B cell (primary cell): ENCODE data around the gene SKP1. TPM values are rescaled to one million over a fixed set of nuclear protein-coding genes. Genes with fewer than 3 reads are reported as not detected.

Experiments
- ATAC-seq: fragments of 200-7000 bp; cut with Tn5 transposase; one replicate; pipeline ENCODE4 v1.10.0; 2021; ENCODE audit warnings: low read depth, mild to moderate bottlenecking, moderate number of reproducible peaks, moderate library complexity
- CTCF ChIA-PET: fragments of 350-600 bp; sonication (Branson Sonifier 250); formaldehyde crosslinking; loops from one replicate; lab custom pipeline; 2021; ENCODE audit warnings: antibody characterized with exemption, inconsistent platforms; lab: Charles Lee
- POLR2A ChIA-PET: fragments of 350-600 bp; sonication (Branson Sonifier 250); formaldehyde crosslinking; loops from one replicate; lab custom pipeline; 2021; ENCODE audit warnings: antibody characterized with exemption; lab: Charles Lee
- DNase-seq: peaks from one replicate; pipeline ENCODE4 v3.0.0; 2013
- H2AFZ ChIP-seq: 2 replicates; pipeline ENCODE4 v1.6.1; 2012; ENCODE audit warnings: mild to moderate bottlenecking, low read depth, low read length; ENCODE audit not compliant: insufficient read depth, poor library complexity, severe bottlenecking
- H3K27ac ChIP-seq, 2 donors: 1 replicate in 1 of 2; 2 replicates in 1 of 2; pipeline ENCODE4 v1.5.1; 2012 to 2013; ENCODE audit warnings: low read length in 2 of 2, mild to moderate bottlenecking in 2 of 2, moderate library complexity in 1 of 2
- H3K27me3 ChIP-seq, 4 experiments: fragments of 200-600 bp in 1 of 4; sonication (generic) in 1 of 4; replicated peaks in 1 of 4; 1 replicate in 2 of 4; 2 replicates in 2 of 4; pipeline versions ENCODE4 v1.6.1 to v1.7.0; 2013 to 2016; ENCODE audit warnings: low read length in 3 of 4, mild to moderate bottlenecking in 2 of 4, mixed read lengths in 1 of 4, moderate library complexity in 1 of 4; ENCODE audit not compliant: insufficient read depth in 4 of 4, control insufficient read depth in 3 of 4; ENCODE audit errors: control extremely low read depth in 1 of 4
- H3K36me3 ChIP-seq, 2 experiments: replicated peaks in 1 of 2; 1 replicate in 1 of 2; 2 replicates in 1 of 2; pipeline versions ENCODE4 v1.6.1 to v1.7.1; 2013; ENCODE audit warnings: low read length in 1 of 2; ENCODE audit not compliant: insufficient read depth in 2 of 2, control insufficient read depth in 1 of 2; ENCODE audit errors: control extremely low read depth in 1 of 2, extremely low read depth in 1 of 2
- H3K4me1 ChIP-seq, 2 donors: fragments of 200-600 bp in 1 of 2; sonication (generic) in 1 of 2; 1 replicate in 1 of 2; 2 replicates in 1 of 2; pipeline versions ENCODE4 v1.5.1 to v1.6.1; 2013 to 2017; ENCODE audit warnings: low read length in 2 of 2; ENCODE audit not compliant: control insufficient read depth in 2 of 2, insufficient read depth in 2 of 2
- H3K4me2 ChIP-seq: replicated peaks from 2 replicates; pipeline ENCODE3; 2012; ENCODE audit warnings: mild to moderate bottlenecking, low read depth, low read length; ENCODE audit not compliant: poor library complexity, severe bottlenecking
- H3K4me3 ChIP-seq, 5 experiments: fragments of 200-600 bp in 1 of 5; sonication (generic) in 1 of 5; 1 replicate in 3 of 5; 2 replicates in 2 of 5; pipeline versions ENCODE4 v1.5.1 to v1.7.0; 2011 to 2016; ENCODE audit warnings: low read length in 4 of 5, mild to moderate bottlenecking in 4 of 5, low read depth in 2 of 5, control low read depth in 1 of 5, moderate library complexity in 1 of 5; ENCODE audit not compliant: insufficient read depth in 1 of 5; ENCODE audit errors: control extremely low read depth in 1 of 5, extremely low read depth in 1 of 5
- H3K79me2 ChIP-seq: fragments of 200-600 bp; sonication (generic); one replicate; pipeline ENCODE4 v1.6.0; 2016; ENCODE audit warnings: low read length; ENCODE audit not compliant: control insufficient read depth, insufficient read depth
- H3K9ac ChIP-seq: fragments of 200-600 bp; sonication (generic); 2 replicates; pipeline ENCODE4 v1.6.1; 2017; ENCODE audit warnings: mild to moderate bottlenecking, low read length, moderate library complexity
- H3K9me3 ChIP-seq, 3 donors: one replicate each; pipeline versions ENCODE4 v1.6.1 to v1.7.1; 2013; ENCODE audit warnings: low read length in 2 of 3; ENCODE audit not compliant: control insufficient read depth in 2 of 3, insufficient read depth in 1 of 3; ENCODE audit errors: control extremely low read depth in 1 of 3
- H4K20me1 ChIP-seq: 2 replicates; pipeline ENCODE4 v1.6.0; 2012; ENCODE audit warnings: mild to moderate bottlenecking, low read length; ENCODE audit not compliant: insufficient read depth, control insufficient read depth, poor library complexity, severe bottlenecking
- H3K27ac Mint-ChIP-seq: one replicate; pipeline ENCODE4 v1.8.0; 2021; ENCODE audit warnings: mixed read lengths
- H3K27me3 Mint-ChIP-seq: one replicate; pipeline ENCODE4 v1.8.0; 2021; ENCODE audit warnings: mixed read lengths
- H3K4me1 Mint-ChIP-seq: one replicate; pipeline ENCODE4 v1.8.0; 2021; ENCODE audit warnings: mixed read lengths
- H3K4me3 Mint-ChIP-seq: one replicate; pipeline ENCODE4 v1.8.0; 2021; ENCODE audit warnings: mixed read lengths
- H3K9me3 Mint-ChIP-seq: one replicate; pipeline ENCODE4 v1.8.0; 2022; ENCODE audit warnings: mixed read lengths; ENCODE audit not compliant: insufficient read depth
- EZH2 ChIP-seq: IDR thresholded peaks from 2 replicates; pipeline ENCODE4 v1.6.1; 2012; ENCODE audit warnings: borderline replicate concordance, low read depth, mild to moderate bottlenecking, moderate library complexity, low read length; ENCODE audit not compliant: insufficient read depth, poor library complexity, severe bottlenecking
- WGBS: methylation state at CpG from one replicate; pipeline ENCODE4 v1.1.5; 2013; ENCODE audit warnings: missing lambda C conversion rate; ENCODE audit not compliant: insufficient coverage; 5-methylcytosine and 5-hydroxymethylcytosine counted together
- intact Hi-C: fragments of 100-400 bp; cut with micrococcal nuclease; formaldehyde crosslinking; loops from one replicate; pipeline ENCODE4 v1.10.0; 2022
- polyA plus RNA-seq: library from polyadenylated mRNA; depleted of rRNA; stranded (reverse); fragments of >200 nt; gene quantifications from 2 replicates; pipeline ENCODE4 v1.2.3, GENCODE V29; 2012
- total RNA-seq, 2 donors: library from RNA; stranded (reverse); fragments of 120-200 nt in 1 of 2; gene quantifications; 1 replicate in 1 of 2; 2 replicates in 1 of 2; pipeline versions ENCODE4 v1.2.3 to v1.2.4, GENCODE V29; 2013 to 2022
- TF ChIP-seq, protein P1 (sequence below): fragments of 200-600 bp; IDR thresholded peaks from one replicate; pipeline ENCODE4 v1.8.0; 2022; ENCODE audit warnings: antibody characterized with exemption, mild to moderate bottlenecking

Gene SKP1
- total and polyA plus RNA-seq, 2 donors (not counting 1 experiment from before 2014, with no cell fraction given), result 108 to 186 TPM

DNA sequence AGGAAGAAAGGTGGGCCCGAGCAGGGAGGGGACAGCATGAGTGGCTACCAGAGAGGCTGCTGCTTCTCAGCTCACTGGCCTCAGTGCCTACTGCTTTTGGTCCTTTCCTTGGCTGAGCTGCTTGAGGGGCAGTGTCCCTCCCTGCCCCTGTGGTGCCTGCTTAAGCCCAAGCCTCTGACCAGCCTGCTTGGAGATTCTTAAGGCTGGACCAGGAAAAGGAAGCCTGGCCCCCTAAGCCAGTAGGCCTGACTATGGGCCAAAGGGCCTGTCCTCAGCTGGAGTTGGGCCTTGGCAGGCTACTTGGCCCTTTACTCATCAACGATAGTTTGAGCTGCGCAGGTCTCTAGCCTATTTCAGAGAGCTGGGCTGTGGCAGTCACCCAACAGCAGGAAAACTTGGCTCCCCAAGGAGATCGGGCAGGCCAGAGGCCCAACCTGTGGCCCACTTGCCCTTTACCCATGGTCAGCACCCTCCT, 37.3 kb downstream of the SKP1 start:
- no peaks in the 10 kb centered on the region for H3K27me3 ChIP-seq
- Mint-ChIP-seq H3K27me3 (no peaks in the 10 kb centered on the region), H3K4me1 (peaks cover 38% of the 10 kb centered on the region), H3K4me3 (no peak overlapping the region), H3K9me3 (no peaks in the 10 kb centered on the region), H3K27ac (peak overlapping the region; percentile 73)
- ATAC-seq, result no peak
- no peak overlapping the region for H3K4me3 ChIP-seq
- H3K79me2 ChIP-seq, result peaks cover 17% of the 10 kb centered on the region
- 94% methylated on average over 4 of the region's 4 CpGs for WGBS
- no peak overlapping the region for H3K4me2 ChIP-seq
- peaks cover 5 to 34% of the 10 kb centered on the region in 2 donors for H3K4me1 ChIP-seq
- ChIA-PET CTCF (interaction anchor here (0.7 to 25.7 kb wide), 16 partner anchors 9 to 1029 kb away, joined by 3 to 644 read pairs (median 5); partner anchors contain the start of gene TCF7), POLR2A (interaction anchor here (1.1 to 2.8 kb wide), 2 partner anchors 25 to 39 kb away, joined by 3 to 16 read pairs; partner anchors contain the start of gene TCF7)
- peaks cover 57% of the 10 kb centered on the region for H4K20me1 ChIP-seq
- H2AFZ ChIP-seq, result no peak overlapping the region
- no peak for DNase-seq
- H3K27ac ChIP-seq, result peak overlapping the region in 1 of 2 donors; percentile 23
- H3K9ac ChIP-seq, result no peak overlapping the region
- TF ChIP-seq, protein P1, sequence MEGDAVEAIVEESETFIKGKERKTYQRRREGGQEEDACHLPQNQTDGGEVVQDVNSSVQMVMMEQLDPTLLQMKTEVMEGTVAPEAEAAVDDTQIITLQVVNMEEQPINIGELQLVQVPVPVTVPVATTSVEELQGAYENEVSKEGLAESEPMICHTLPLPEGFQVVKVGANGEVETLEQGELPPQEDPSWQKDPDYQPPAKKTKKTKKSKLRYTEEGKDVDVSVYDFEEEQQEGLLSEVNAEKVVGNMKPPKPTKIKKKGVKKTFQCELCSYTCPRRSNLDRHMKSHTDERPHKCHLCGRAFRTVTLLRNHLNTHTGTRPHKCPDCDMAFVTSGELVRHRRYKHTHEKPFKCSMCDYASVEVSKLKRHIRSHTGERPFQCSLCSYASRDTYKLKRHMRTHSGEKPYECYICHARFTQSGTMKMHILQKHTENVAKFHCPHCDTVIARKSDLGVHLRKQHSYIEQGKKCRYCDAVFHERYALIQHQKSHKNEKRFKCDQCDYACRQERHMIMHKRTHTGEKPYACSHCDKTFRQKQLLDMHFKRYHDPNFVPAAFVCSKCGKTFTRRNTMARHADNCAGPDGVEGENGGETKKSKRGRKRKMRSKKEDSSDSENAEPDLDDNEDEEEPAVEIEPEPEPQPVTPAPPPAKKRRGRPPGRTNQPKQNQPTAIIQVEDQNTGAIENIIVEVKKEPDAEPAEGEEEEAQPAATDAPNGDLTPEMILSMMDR, result no peak
- no peak for TF ChIP-seq EZH2
- peaks cover 0 to 43% of the 10 kb centered on the region in 2 experiments for H3K36me3 ChIP-seq
- intact Hi-C loops, result no loop called here
- H3K9me3 ChIP-seq, result no peaks in the 10 kb centered on the region
